Stimulated activated naive CD4-positive, alpha-beta T cell treated with Interleukin-2 at 50 U/mL for 16 hours (primary cell): ENCODE results near the gene CHMP2A.

ENCODE experiments used
- DNase-seq: peaks from one replicate; lab custom pipeline; 2025; lab: John Stamatoyannopoulos, UW

CHMP2A gene

GRCh38 chr19:58569943-58570670 is 15.2 kb upstream of the CHMP2A start:
- DNase-seq, result no peak

- DNase-seq, result no peak
Observed at GRCh38 chr19:58569191-58569942, 14.5 kb upstream of the CHMP2A start.

- DNase-seq, result no peak
Observed at GRCh38 chr19:58568453-58569130, 13.7 kb upstream of the CHMP2A start.

- DNase-seq, result no peak
Observed at GRCh38 chr19:58566989-58567388, 12.1 kb upstream of the CHMP2A start.

GRCh38 chr19:58563823-58564222 is 8.9 kb upstream of the CHMP2A start:
- DNase-seq, result no peak

- no peak for DNase-seq
Observed at GRCh38 chr19:58563034-58563573, 8.2 kb upstream of the CHMP2A start.

GRCh38 chr19:58562122-58563033 is 7.5 kb upstream of the CHMP2A start:
- DNase-seq, result no peak

- DNase-seq, result no peak
Observed at GRCh38 chr19:58561373-58562121, 6.6 kb upstream of the CHMP2A start.

GRCh38 chr19:58560921-58561320 is 6.0 kb upstream of the CHMP2A start:
- no peak for DNase-seq

- DNase-seq, result no peak
Observed at GRCh38 chr19:58560007-58560887, 5.3 kb upstream of the CHMP2A start.

- DNase-seq, result no peak
Observed at GRCh38 chr19:58559275-58560006, 4.5 kb upstream of the CHMP2A start.

GRCh38 chr19:58558623-58559274 is 3.8 kb upstream of the CHMP2A start:
- DNase-seq, result no peak

- no peak for DNase-seq
Observed at GRCh38 chr19:58558066-58558622, 3.2 kb upstream of the CHMP2A start, which contains the start of gene UBE2M. TSS of gene UBE2M (minus strand) at chr19:58558611. CDS start at chr19:58558381, 230 bp downstream.

- no peak for DNase-seq
Observed at GRCh38 chr19:58557221-58558065, 2.5 kb upstream of the CHMP2A start.

GRCh38 chr19:58556622-58557220 is 1.8 kb upstream of the CHMP2A start:
- no peak for DNase-seq

GRCh38 chr19:58555920-58556621 is 1.2 kb upstream of the CHMP2A start:
- no peak for DNase-seq
